ENCODE data around the gene RAI1. TPM values are rescaled to one million over a fixed set of nuclear protein-coding genes. Genes with fewer than 3 reads are reported as not detected.
A peak's percentile ranks its signal among the peaks of the same experiment; 100 is the strongest.

The RAI1 gene
- total and polyA plus RNA-seq, 10 donors = 5.4 to 61.9 (median 35.2) TPM

DNA sequence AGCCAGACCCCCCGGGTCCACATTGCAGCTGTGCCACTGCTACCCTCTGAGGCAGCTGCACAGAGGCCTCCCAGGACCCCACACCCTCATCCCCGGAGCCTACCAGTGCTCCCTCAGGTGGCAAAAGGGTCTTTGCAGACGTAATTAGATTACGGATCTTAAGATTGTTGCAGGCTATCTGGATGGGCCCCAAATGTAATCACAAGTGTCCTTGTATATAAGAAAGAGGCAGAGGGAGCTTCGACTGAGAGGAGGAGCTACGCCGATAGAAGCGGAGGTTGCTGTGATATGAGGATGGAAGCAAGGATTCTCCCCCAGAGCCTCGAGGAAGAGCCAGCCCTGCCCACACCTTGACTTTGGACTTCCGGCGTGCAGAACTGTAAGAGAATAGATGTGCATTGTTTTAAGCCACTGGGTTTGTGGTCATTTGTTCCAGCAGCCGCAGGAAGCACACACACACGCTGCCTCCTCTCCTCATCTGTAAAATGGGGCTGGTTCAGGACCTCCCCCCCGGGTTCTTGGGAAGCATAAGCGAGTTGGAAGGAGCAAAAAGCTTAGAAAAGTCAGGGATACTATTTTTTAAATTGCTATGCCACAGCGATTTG is 10.5 kb upstream of the RAI1 start:
- Histone ChIP-seq H3K36me3 (no peaks in the 10 kb centered on the region), H3K27me3 (replicated peaks in 1 of 7) (no peaks in the 10 kb centered on the region), H3K4me3 (no peak overlapping the region), H3K27ac (peak overlapping the region in 1 of 8 donors; percentile 33), H3K9me3 (no peaks in the 10 kb centered on the region), H3K4me1 (peaks cover 4 to 27% (median 17%) of the 10 kb centered on the region in 6 donors)
- no peak for DNase-seq
- WGBS, 5 donors = 76 to 85% (median 83%) methylated on average over 16 of the region's 16 CpGs
- intact Hi-C loops (cut with DNase I; ENCODE audit: low total_unique reads) = no loop called here
- TF ChIP-seq, protein P1, sequence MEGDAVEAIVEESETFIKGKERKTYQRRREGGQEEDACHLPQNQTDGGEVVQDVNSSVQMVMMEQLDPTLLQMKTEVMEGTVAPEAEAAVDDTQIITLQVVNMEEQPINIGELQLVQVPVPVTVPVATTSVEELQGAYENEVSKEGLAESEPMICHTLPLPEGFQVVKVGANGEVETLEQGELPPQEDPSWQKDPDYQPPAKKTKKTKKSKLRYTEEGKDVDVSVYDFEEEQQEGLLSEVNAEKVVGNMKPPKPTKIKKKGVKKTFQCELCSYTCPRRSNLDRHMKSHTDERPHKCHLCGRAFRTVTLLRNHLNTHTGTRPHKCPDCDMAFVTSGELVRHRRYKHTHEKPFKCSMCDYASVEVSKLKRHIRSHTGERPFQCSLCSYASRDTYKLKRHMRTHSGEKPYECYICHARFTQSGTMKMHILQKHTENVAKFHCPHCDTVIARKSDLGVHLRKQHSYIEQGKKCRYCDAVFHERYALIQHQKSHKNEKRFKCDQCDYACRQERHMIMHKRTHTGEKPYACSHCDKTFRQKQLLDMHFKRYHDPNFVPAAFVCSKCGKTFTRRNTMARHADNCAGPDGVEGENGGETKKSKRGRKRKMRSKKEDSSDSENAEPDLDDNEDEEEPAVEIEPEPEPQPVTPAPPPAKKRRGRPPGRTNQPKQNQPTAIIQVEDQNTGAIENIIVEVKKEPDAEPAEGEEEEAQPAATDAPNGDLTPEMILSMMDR (IDR thresholded peaks at IDR 0.05 in 8 of 11, conservative IDR thresholded peaks at IDR 0.05 in 3 of 11) = no peak
- TF ChIP-seq POLR2AphosphoS5 (IDR thresholded peaks at IDR 0.05) (no peak), POLR2A (IDR thresholded peaks at IDR 0.05) (no peak)

DNA sequence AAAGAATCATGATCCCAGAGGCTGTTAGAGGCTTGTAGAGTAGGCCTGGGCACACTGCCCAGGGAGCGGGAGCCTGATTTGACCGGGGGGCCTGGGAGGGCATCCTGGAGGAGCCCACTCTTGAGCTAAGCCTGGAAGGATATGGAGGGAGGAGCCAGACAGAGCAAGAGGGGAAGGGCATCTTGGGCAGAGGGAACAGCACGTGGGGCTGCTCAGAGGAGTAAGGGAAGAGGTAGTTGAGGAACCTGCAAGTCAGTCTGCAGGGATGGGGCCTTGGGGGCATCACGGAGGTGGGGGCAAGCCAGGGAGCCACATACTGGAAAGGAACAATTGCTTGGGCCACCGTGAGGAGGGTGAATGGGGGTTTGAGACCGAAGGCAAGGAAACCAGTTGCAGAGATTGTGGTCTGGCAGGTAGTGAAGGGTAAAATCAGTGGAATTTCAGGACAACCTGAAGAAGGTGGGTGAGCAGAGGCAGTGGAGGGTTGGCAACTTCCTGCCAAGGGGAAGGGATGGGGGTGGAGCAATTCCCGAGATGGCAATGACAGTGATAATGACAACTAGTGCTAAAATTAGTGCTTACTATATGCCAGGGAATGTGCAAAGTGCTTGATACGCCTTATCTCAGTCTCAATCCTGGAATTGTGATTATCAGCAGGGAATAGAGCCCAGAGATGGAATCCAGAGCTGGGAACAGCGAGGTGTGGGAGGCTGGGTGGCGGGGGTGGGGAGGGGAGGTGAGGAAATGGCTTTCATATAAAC is 9.7 kb upstream of the RAI1 start:
- no peak overlapping the region for H3K4me3 ChIP-seq
- H3K27ac ChIP-seq = peak overlapping the region in 2 of 8 donors; percentile 26 to 45
- DNase-seq = no peak
- intact Hi-C loops (cut with DNase I; ENCODE audit: low total_unique reads) = no loop called here
- H3K27me3 ChIP-seq (replicated peaks in 1 of 7) = no peaks in the 10 kb centered on the region
- no peak for TF ChIP-seq POLR2A (IDR thresholded peaks at IDR 0.05)
- TF ChIP-seq, protein P1 (IDR thresholded peaks at IDR 0.05 in 8 of 11, conservative IDR thresholded peaks at IDR 0.05 in 3 of 11) = no peak
- TF ChIP-seq POLR2AphosphoS5 (IDR thresholded peaks at IDR 0.05) = no peak
- WGBS, 5 donors = 70 to 79% (median 72%) methylated on average over 10 of the region's 10 CpGs
- no peaks in the 10 kb centered on the region for H3K36me3 ChIP-seq
- H3K4me1 ChIP-seq = peaks cover 4 to 35% (median 24%) of the 10 kb centered on the region in 6 donors
- no peaks in the 10 kb centered on the region for H3K9me3 ChIP-seq

DNA sequence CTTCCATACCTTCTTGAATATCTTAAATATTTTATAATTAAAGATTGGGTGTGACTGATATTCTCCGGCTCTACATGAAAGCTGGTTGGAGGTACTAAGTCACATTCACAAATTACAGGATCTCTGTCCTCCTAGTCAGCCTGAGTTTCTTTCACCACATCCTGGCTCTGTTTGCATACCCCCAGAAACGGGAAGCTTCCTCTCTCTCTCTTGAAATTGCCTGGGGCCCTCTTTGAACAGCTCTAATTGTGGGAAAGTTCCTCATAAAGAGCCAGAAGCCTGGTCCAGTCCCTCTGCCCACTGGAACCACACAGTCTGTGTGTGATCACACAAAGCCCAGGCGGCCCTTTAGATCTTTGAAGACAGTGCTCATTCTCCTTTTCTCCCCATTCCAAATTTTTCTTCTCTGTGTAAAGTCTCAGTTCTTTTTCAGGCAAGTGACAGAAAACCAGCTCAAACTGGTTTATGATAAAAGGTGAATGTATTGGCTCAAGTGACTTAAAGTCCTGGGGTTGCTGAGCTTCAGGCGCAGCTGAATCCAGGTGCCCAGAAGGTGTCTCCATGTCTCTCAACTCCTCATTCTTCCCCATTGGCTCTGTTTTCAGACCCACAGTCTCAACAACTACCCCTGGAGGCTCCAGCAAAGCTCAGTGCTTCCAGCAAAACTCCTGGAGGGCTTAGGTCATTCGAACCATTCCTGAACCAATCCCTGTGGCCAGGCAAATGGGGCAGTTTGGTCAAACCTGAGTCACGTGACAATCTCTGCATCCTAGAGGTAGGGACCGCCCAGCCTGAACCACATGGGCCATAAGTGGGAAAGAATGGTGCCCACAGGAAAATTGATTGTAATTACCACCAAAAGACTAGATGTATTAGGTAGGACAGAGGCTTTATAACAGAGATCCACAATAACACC is 8.5 kb upstream of the RAI1 start:
- Histone ChIP-seq H3K27me3 (replicated peaks in 1 of 7) (no peaks in the 10 kb centered on the region), H3K4me1 (peaks cover 4 to 46% (median 30%) of the 10 kb centered on the region in 6 donors), H3K27ac (peak overlapping the region in 5 of 8 donors; percentile 8 to 46 (median 35)), H3K9me3 (no peaks in the 10 kb centered on the region), H3K36me3 (no peaks in the 10 kb centered on the region), H3K4me3 (no peak overlapping the region)
- TF ChIP-seq POLR2AphosphoS5 (IDR thresholded peaks at IDR 0.05) = no peak
- TF ChIP-seq POLR2A (IDR thresholded peaks at IDR 0.05) = no peak
- TF ChIP-seq, protein P1 (IDR thresholded peaks at IDR 0.05 in 8 of 11, conservative IDR thresholded peaks at IDR 0.05 in 3 of 11) = no peak
- no peak for DNase-seq
- 56 to 66% (median 59%) methylated on average over 7 of the region's 7 CpGs for WGBS, 5 donors
- intact Hi-C loops (cut with DNase I; ENCODE audit: low total_unique reads) = no loop called here

Measured in spleen (tissue), 11 donors.